Measurements from ENCODE around the gene HPS1. TPM values are rescaled to one million over a fixed set of nuclear protein-coding genes. Genes with fewer than 3 reads are reported as not detected.

The HPS1 gene
- total RNA-seq, 2 donors from 2014 or later: 40.0 to 53.7 TPM

- Histone ChIP-seq H3K36me3 (replicated peaks in 1 of 2; ENCODE audit: insufficient read depth in 1 of 2, low read depth in 2 of 2) (no peaks in the 10 kb centered on the region), H3K9me3 (no peaks in the 10 kb centered on the region), H3K27me3 (no peaks in the 10 kb centered on the region), H3K4me1 (no peaks in the 10 kb centered on the region), H3K4me3 (no peak overlapping the region), H3K27ac (no peak overlapping the region)
- WGBS, 2 donors: 68 to 69% methylated on average over 5 of the region's 5 CpGs
- TF ChIP-seq CTCF (IDR thresholded peaks at IDR 0.05) (no peak), POLR2A (IDR thresholded peaks at IDR 0.05) (no peak)
- ATAC-seq (no peak), DNase-seq (no peak)
- intact Hi-C loops (cut with DNase I): no loop called here
These were observed 34.7 kb upstream of the HPS1 start for GRCh38 chr10:98481404-98481945.

- 55 to 61% methylated on average over 6 of the region's 6 CpGs for WGBS, 2 donors
- ATAC-seq (no peak), DNase-seq (no peak)
- Histone ChIP-seq H3K4me3 (no peak overlapping the region), H3K9me3 (no peaks in the 10 kb centered on the region), H3K27me3 (no peaks in the 10 kb centered on the region), H3K27ac (no peak overlapping the region), H3K4me1 (no peaks in the 10 kb centered on the region), H3K36me3 (replicated peaks in 1 of 2; ENCODE audit: insufficient read depth in 1 of 2, low read depth in 2 of 2) (no peaks in the 10 kb centered on the region)
- no peak for TF ChIP-seq POLR2A (IDR thresholded peaks at IDR 0.05)
- no peak for TF ChIP-seq CTCF (IDR thresholded peaks at IDR 0.05)
- intact Hi-C loops (cut with DNase I): no loop called here
These were observed 31.9 kb upstream of the HPS1 start for GRCh38 chr10:98478430-98479222.

- no peak for ATAC-seq
- H3K4me1 ChIP-seq: no peaks in the 10 kb centered on the region
- intact Hi-C loops (cut with DNase I): no loop called here
- no peaks in the 10 kb centered on the region for H3K27me3 ChIP-seq
- H3K27ac ChIP-seq: no peak overlapping the region
- no peaks in the 10 kb centered on the region for H3K9me3 ChIP-seq
- H3K4me3 ChIP-seq: no peak overlapping the region
- TF ChIP-seq CTCF (IDR thresholded peaks at IDR 0.05) (no peak), POLR2A (IDR thresholded peaks at IDR 0.05) (no peak)
- no peaks in the 10 kb centered on the region for H3K36me3 ChIP-seq (replicated peaks in 1 of 2; ENCODE audit: insufficient read depth in 1 of 2, low read depth in 2 of 2)
- DNase-seq: no peak
These were observed 31.1 kb upstream of the HPS1 start for GRCh38 chr10:98477861-98478260.

GRCh38 chr10:98474628-98475027, 27.9 kb upstream of the HPS1 start:
- Histone ChIP-seq H3K27me3 (no peaks in the 10 kb centered on the region), H3K9me3 (no peaks in the 10 kb centered on the region), H3K4me3 (no peak overlapping the region), H3K4me1 (no peaks in the 10 kb centered on the region), H3K36me3 (replicated peaks in 1 of 2; ENCODE audit: insufficient read depth in 1 of 2, low read depth in 2 of 2) (no peaks in the 10 kb centered on the region), H3K27ac (no peak overlapping the region)
- ATAC-seq: no peak
- DNase-seq: no peak
- intact Hi-C loops (cut with DNase I): no loop called here
- TF ChIP-seq CTCF (IDR thresholded peaks at IDR 0.05) (no peak), POLR2A (IDR thresholded peaks at IDR 0.05) (no peak)

GRCh38 chr10:98472196-98472595, 25.5 kb upstream of the HPS1 start:
- intact Hi-C loops (cut with DNase I): no loop called here
- H3K4me3 ChIP-seq: no peak overlapping the region
- 61 to 70% methylated on average over 4 of the region's 4 CpGs for WGBS, 2 donors
- DNase-seq: no peak
- H3K36me3 ChIP-seq (replicated peaks in 1 of 2; ENCODE audit: insufficient read depth in 1 of 2, low read depth in 2 of 2): no peaks in the 10 kb centered on the region
- peaks cover 9% of the 10 kb centered on the region for H3K4me1 ChIP-seq
- H3K27ac ChIP-seq: no peak overlapping the region
- no peaks in the 10 kb centered on the region for H3K27me3 ChIP-seq
- no peak for ATAC-seq
- H3K9me3 ChIP-seq: no peaks in the 10 kb centered on the region
- TF ChIP-seq POLR2A (IDR thresholded peaks at IDR 0.05) (no peak), CTCF (IDR thresholded peaks at IDR 0.05) (no peak)
